RKO (cell line): Measurements from ENCODE around the gene RNF169.
A peak's percentile ranks its signal among the peaks of the same experiment; 100 is the strongest.
"Not testable (repeated sequence)": the region's sequence is repeated elsewhere in the genome, so short reads cannot be mapped to it uniquely, and the experiment has no call there.

Experiments used
- DNase-seq: peaks from one replicate; pipeline ENCODE4 v3.0.0-alpha.2; 2016; ENCODE audit warnings: low spot score

Gene RNF169

DNA sequence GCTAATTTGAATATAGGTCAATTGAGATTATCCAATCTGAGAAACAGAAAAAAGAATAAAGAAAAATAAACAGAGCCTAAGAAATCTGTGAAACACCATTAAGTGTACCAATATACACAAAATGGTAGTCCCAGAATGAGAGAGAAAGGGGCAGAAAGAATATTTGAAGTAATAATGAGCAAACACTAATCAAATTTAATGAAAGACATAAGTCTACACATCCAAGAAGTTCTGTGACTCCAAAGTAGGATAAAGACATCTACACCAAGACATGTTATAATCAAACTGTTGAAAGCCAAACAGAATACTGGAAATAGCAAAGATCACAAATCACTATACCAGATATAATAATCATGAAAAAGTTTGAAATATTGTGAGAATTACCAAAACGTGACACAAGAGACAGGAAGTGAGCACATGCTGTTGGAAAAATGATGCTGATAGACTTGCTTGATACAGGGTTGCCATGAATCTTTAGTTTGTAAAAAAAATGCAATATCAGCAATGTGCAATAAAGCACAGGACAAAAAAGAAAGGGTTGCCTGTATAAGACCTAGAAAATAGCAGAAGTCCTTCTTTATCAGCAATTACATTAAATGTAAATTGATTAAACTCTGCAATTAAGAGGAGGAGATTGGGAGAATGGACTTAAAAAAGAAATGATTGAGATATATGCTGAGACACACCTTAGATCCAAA lies 75.8 kb downstream of the RNF169 start:
- no peak for DNase-seq

DNA sequence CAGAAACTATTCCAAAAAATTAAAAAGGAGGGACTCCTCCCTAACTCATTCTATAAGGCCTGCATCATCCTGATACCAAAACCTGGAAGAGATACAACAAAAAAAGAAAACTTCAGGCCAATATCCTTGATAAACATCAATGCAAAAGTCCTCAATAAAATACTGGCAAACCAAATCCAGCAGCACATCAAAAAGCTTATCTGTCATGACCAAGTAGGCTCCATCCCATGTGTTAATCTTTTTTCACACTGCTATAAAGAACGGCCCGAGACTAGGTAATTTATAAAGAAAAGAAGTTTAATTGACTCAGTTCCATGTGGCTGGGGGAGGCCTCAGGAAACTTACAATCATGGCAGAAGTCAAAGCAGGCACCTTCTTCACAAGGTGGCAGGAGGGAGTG lies 76.9 kb downstream of the RNF169 start:
- not testable (repeated sequence) for DNase-seq

DNA sequence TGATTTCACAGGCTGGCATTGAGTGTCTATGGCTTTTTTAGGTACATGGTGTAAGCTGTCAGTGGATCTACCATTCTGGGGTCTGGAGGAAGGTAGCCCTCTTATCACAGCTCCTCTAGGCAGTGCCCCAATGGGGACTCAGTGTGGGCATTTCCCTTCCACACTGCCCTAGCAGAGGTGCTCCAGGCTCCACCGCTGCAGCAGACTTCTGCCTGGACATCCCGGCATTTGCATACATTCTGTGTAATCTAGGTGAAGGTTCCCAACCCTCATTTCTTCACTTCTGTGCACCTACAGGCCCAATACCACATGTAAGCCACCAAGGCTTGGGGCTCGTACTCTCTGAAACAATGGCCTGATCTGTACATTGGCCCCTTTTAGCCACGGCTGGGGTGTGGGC lies 78.3 kb downstream of the RNF169 start:
- DNase-seq: no peak

DNA sequence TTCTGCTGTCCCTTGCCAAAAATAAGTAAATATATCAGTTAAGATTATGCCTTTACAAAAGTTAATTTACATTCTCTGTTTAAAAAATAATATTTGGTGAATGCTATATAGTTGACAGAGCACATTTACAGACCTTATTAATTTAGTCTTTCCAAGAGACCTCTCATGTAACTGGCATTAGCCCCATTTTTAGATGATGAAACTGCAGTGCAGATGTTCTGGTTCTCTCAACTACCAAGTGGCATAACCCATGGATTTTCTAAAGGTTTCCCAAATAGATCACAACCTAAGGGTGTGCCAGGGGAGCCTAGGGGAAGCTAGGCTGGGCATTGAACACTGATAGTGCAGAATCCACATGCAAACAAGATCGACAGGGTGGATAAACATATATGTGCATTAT lies 88.5 kb downstream of the RNF169 start:
- DNase-seq: no peak

DNA sequence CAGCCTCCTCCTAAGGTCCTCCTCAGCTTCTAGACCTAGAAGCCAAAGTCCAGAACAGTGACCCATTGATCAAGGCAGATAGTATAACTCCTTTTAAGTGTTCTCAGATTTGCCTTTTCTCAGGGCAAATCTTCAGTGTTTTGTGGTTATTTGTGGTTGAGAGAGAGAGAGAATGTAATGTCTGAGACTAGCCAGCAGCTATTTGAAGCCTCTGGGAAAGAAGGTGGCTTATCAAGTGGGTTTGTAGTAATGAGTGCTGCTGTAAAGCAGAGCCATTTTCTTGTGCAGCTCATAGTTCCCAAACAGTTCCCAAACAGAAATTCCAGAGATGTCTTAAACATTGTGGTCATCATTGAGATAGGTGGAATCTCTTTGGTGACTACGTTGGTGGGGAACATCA lies 89.5 kb downstream of the RNF169 start:
- no peak for DNase-seq

DNA sequence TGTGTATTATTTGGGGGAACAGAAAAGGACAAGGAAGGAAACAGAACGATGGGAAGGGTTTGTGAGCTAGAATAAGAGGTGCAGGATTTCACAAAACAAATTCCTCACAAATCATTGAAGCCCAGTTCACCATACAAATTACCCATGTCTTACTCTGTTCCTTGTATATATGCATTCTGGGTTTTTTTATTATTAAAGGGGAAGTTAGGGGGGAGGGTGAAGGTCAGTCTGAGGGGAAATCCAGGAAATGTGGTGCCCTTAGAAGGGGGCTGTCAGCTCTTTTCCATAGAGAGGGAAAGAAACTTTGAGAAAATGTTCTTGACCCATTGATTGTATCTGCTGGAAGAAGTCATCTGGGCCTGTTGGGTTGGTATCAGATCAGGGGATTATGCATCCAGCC lies 90.8 kb downstream of the RNF169 start:
- DNase-seq: no peak

DNA sequence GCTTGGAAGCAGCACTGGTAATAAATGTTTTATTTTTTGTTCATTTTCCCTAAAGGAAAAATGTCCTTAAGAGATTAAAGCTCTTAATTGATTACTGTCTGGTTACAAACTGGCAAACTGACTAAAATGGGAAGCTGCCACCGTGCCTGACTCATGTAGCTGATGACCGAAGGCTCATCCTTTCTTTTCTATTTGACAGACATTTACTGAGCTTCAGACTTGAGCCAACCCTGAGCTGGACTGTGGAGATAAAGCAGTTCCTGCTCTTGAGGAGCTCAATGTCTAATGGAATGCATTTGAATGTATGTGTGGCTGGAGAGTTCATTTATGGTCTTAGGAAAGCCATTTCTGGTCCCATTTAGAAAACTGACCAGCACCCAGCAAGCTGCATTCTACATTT lies 91.3 kb downstream of the RNF169 start:
- DNase-seq: no peak

DNA sequence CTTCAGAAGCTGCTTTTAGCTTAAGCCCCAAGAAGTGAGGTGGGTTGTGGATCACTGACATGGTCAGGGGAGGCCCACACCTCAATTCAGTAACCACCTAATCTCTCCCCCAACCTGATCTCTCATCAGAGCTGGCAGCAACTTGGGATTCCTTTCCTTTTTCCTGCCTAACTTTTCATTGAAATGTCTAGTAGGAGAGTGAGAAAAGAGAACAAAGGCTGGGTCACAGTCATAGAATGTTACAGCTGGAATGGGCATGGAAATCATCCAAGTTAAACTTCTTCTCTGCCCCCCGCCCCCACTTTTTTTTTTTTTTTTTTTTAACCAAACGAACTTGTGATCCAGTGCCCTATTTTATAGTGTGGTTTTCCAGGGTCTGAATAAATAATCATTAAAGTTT lies 91.8 kb downstream of the RNF169 start:
- DNase-seq: no peak

DNA sequence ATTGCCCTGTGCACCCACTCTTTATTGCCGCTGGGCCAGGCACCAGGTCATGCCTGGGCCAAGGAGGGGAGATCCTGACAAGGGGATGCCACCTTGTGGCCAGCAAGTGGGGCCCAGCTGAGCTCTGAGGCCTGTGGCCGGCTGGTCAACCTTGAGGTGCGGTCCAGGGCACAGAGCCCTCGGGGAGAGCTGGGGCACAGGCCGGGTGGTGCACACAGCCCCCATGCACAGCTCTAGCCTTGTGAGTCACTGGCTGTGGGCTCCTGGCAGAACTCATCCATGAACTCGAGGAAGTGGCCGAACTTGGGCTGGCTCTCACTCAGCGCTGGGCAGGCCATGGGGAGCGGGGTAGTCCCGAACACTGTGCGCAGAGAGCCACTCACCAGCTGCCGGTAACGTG lies 94.3 kb downstream of the RNF169 start:
- DNase-seq: no peak

DNA sequence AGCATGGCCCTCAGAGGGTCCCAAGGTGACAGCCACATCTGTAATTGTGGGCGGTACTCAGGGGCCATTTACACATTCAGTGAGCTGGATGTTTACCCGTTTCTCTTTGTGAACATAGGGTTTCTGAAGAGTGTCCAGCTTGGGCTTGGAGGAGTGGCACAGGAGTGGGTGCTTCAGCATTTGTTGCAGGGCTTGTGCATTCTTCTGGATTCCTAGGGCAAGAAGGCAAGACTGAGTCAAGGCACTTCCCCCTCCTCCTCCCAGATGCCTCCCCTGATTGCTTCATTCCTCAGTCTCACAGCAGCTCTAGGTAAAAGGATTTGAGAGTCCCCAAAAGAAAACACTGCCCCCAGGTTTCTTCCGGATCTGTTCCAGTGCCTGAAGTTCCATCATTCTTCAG lies 95.4 kb downstream of the RNF169 start:
- no peak for DNase-seq

DNA sequence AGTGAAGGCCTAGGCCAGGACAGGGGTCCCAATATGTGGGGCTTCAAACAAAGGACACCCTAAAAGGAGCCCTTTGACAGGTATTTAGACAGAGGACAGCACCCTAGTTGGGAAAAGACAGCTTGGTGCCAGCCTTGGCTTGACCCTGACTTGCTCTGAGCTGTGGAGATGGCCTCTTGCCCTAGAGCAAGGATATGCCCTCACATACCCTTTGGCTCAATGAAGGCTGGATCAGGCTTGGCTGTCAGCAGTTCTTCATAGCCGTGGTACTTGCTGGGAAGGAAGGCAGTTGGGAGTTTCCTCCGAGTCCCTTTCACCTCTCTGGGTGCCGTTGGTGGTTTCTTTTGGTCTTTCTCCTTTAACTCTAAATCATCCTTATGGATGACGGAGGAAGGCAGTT lies 96.2 kb downstream of the RNF169 start:
- DNase-seq: no peak

DNA sequence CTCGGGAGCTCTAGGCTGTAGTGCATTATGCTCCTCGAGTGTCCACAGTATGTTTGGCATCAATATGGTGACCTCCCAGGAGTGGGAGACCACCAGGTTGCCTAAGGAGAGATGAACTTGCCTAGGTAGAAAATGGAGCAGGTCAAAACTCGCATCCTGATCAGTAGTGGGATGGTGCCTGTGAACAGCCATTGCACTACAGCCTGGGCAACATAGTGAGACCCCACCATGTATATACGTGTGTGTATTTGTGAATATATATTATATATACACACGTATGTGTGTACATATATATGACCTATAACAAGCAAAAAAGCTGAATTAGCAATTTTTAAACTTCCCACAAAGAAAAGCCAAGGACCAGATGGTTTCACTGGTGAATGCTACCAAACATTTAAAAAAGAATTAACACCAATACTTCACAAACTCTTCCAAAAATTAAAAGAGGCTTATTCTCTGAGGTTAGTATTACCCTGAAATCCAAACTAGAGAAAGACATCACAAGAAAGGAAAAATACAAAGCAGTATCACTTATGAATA lies 97.4 kb downstream of the RNF169 start:
- DNase-seq: no peak

DNA sequence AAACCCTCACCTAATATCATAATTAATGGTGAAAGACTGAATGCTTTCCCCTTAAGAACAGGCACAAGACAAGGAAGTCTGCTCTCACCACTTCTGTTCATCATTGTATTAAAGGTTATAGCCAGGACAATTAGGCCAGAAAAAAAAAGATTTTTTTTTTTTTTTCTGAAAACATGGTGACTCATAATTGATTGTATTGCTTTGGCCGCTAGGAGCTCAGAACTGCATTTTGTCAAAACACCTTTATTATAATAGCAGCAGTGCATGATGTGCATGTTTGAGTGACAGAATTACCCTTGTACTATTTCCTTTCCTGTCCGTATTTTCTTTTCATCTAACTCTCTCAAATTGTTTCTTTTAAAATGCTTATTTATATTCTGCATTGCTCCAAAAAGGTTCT lies 98.1 kb downstream of the RNF169 start:
- DNase-seq: no peak

DNA sequence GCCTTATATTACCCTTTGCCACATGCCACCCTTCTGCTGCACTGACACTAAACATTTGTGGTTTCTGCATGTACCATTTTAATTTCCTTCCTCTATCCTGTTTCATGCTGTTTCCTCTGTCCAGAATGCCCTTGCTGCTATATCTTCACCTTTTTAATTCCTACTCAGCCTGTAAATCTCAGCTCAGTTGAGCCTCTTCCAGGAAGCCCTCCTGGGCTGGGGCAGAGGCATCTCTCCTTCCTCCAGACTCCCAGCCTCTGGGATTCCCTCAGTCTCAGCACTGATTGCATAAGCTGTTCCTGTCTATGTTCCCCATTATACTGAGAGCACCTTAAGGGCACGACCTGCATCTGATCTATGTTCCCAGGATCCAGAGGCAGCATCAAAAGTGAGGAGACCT lies 98.7 kb downstream of the RNF169 start:
- no peak for DNase-seq

DNA sequence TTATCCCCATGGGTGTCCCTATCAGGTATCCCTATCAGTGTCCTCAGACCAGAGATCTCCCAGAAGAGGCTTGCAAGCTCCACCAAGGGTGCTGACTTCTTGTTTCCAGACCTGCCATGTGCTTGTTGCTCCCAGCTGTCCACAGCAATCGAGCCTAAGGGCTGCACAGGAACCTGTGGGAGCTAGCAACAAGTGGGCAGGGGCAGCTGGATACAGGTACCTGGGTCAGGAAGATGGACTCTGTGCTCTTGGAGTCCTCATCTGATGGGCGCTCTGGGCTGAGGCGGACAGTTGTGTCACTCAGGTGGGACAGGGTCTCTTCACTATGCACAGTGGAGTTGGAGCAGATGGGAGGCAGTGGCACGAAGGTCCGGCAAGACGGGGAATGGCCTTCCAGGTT lies 99.2 kb downstream of the RNF169 start:
- DNase-seq: no peak

DNA sequence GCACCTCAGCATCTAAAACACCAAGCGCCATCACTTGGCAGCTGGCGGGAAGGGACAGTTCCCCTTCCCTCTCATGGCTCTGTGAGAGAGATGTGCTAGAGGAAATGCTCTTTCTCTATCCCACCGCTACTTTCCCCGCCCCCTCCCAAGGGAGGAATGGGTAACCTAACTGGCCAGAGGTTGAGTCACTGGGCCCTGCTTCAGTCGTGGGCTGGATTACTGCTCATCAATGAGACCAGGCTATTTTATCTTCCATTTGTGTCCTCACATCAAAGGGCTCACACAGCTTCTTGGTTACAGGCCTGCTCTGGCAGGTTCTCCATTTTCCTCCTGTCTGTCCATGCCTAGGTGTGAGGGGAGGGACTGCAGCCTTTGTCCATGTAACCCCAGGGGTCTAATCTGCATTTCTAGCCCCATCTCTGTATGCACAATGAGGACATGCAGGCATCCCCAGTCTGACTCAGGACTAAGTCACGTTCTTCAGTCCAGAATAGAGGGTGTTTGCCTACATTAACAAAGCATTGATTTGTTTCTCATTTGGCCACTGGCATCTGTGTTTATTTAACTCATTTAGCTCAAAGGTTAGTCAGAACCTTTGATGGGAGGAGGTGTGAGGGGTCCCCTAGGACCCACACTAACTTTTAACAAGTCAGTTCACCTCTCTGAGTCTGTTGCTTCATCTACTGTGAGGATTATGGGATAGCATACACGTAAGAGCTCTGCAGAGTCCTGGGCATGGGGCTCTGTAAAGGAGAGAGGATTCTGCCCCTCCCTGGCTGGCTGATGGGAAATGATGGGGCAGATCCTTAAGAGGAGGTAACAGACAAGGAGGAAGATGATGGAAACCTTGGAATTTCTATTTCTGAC lies 101.1 kb downstream of the RNF169 start:
- DNase-seq: no peak

DNA sequence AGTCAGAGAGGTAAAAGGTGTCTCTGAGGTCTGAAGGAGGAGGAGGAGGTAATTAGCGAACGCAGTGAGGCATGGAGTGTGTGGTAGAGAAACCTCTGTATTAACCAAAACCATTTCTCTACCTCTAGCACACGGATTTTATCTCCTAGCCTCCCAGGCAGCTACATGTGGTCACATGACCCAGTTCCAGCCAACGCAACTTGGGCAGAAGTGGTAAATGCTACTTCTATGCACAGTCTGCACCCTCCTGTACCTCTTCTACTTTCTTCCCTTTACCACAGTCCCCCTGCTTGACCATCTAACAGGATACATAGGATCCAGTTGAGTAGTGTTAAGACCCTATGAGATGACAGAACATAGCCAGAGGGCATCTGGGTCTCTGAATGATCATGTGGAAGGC lies 104.6 kb downstream of the RNF169 start:
- DNase-seq: no peak

DNA sequence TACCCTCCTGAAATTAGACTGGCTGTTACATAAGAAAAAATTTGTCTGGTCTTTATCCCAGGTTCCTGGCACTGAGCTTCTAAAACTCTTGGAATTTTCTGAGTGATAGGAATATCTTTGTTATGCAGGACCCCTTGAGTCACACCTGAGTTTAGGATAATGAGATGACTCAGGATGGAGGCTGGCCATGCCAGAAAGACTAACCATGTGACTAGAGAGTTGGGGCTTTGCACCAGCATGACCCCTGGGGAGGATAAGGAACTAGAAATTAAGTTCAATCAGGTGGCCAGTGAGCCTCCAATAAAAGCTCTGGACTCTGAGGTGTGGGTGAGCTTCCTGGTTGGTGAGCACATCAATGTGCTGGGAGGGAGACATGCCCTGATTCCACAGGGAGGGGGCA lies 112.1 kb downstream of the RNF169 start:
- peak; percentile 21 for DNase-seq

DNA sequence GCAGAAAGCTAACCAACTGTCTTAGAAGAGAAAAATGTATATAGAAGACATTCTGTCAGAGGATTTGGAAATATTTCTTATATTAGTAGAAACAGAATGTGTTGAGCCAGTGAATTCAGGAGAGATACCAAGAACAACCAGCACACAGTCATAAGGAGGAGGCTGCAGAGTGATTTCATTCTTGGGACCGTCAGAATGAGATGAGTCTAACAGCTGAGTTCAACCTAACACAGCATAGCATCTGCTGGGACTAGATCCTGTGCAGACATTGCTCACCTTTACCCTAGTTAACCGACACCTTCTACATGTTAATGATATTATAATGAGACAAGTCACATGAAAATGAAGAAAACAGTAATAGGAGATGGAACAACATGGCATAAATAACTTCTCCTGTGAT lies 114.8 kb downstream of the RNF169 start:
- no peak for DNase-seq

DNA sequence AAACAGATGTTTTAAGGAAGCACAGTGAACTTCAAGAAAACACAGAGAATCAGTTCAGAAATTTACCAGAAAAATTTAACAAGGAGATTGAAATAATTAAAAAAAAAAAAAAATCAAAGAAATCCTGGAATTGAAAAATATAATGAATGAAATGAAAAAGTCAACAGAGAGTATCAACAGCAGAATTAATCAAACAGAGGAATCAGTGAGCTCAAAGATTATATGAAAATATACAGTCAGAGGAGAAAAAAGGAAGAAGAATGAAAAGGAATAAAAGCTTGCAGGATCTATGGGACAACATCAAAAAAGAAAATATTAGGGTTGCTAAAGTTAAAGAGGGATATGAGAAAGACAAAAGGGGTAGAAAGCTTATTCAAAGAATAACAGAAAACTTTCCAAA lies 117.9 kb downstream of the RNF169 start:
- no peak for DNase-seq

DNA sequence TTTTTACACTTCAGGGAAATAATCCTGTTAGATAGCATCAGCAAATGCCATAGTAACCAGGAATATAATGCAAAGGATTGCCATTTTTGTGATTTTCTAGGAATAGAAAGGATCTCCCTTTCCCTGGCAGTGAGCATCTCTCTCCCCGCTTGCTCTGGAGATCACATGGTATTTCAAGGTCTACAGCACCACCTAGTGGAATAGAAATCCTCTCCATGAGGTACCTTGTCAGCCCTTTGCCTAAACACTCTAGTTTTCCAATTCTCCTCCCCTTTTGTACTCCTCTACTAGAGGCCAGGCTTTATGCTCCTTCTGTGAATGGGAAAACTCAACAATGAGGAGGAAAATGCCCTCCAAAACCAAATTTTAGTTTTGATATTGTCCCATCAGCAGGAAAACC lies 121.8 kb downstream of the RNF169 start:
- peak; percentile 36 for DNase-seq

DNA sequence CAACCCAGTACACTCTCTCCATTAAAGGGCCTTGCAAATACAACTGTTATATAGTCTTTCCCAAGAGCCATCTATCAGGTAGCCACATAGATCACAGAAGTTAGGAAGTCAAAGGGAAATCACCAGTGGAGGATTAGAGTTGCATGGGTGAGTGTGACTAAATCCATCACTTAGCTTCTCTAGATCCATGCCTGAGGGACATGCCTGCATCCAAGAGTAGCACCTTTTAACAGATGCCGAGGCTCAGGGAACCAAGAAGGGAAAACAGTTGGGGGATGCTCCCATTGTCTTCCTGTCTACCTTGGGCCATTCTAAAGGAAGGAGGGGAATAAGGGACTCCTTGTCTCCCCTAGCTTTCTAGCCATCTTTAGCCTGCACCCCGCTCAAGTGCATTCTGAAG lies 122.4 kb downstream of the RNF169 start:
- peak; percentile 16 for DNase-seq

DNA sequence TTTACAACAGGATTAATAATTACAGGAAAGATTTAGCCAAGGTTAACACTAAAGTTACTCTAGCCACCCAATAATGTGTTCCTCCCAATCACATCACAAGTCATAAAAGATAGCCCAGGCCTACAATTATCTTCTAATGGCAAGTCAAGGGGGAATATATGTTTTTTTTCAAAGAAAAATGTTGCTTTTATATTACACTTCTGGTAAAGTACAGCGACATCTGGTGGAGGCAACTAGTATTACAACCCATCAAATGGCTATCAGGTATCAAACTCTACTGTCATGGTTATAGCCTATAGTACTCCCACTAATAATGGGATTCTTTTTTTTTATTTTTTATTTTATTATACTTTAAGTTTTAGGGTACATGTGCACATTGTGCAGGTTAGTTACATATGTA lies 128.5 kb downstream of the RNF169 start:
- peak; percentile 25 for DNase-seq
